GM15510 (cell line): ENCODE measurements around the gene XKR7.

ENCODE experiments used
- POLR2A ChIP-seq: IDR thresholded peaks from 3 replicates; pipeline ENCODE4 v1.6.1; 2011; ENCODE audit warnings: borderline replicate concordance; ENCODE audit not compliant: insufficient read length; ENCODE audit errors: extremely low read depth

XKR7 gene

DNA sequence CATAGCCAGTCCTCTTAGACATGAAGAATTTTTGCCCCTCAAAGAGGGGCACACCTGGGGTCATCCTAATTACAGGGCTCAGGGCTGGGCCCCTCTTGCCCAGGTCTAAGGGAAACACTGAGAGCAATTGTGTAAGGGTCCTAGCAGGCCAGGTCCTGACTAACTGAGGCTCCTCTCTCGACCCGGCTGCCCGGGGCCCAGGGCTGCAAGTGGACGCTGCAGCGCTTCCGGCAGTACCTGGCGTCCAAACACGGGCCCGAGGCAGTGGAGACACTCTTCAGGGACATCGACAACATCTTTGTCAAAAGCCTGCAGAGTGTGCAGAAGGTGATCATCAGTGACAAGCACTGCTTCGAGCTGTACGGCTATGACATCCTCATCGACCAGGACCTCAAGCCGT, 33.5 kb upstream of the XKR7 start:
- no peak for TF ChIP-seq POLR2A

- no peak for TF ChIP-seq POLR2A
Observed at GRCh38 chr20:31934968-31935764, 32.8 kb upstream of the XKR7 start.

DNA sequence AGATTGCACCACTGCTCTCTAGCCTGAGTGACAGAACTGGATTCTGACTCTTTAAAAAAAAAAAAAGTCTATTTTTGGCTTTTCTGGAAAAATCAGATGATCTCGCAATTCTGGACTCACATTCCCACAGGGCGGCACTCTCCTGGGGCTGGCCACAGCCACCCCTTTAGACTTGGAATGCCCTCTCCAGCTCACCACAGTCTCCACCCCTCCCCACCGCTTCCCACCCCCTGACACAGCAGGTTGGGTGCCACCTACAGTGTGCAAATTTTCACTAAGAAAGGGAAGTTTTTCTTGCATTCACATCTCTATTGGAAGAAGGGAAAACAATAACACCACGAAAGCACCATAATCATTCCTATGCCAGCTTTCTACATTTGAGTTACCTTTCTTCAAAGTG, 31.5 kb upstream of the XKR7 start:
- no peak for TF ChIP-seq POLR2A

GRCh38 chr20:31937820-31938219, 30.1 kb upstream of the XKR7 start:
- no peak for TF ChIP-seq POLR2A

DNA sequence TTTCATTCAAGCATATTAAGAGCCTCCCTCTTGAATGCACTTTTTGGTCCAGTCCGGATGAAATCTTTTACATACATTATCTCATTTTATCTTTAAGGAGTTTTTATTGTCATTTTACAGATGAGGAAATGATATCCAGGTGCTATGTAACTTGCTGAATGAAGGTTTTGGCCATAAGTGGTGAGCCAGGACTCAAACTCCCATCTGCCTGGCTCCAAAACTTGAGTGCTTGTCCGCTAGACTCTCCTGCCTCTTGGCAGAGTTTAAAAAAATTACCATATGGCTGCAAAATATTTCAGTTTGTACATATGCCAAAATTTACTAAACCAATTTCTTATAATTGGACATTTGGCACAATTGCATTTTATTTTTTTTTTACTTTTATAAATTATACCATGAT, 28.3 kb upstream of the XKR7 start:
- no peak for TF ChIP-seq POLR2A

DNA sequence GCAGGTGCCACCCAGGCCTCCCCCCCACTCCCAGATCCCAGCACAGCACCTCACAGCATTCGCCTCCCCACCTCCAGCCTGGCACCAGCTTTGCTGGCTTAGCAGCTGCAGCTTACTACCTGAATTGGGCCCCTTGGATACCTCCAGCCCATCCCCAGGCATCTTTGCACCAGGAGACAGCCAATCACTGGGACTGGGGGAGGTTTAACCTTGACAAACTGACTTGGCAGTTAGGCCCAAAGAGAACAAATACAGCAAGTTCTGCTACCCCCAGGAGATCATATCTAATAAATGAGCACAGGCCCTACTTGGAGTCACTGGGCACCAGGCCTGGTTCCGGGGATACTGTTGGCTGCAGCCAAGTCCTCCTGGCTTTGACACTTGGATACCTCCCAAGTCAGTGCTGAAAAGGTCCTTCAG, 24.9 kb upstream of the XKR7 start:
- TF ChIP-seq POLR2A, result no peak

DNA sequence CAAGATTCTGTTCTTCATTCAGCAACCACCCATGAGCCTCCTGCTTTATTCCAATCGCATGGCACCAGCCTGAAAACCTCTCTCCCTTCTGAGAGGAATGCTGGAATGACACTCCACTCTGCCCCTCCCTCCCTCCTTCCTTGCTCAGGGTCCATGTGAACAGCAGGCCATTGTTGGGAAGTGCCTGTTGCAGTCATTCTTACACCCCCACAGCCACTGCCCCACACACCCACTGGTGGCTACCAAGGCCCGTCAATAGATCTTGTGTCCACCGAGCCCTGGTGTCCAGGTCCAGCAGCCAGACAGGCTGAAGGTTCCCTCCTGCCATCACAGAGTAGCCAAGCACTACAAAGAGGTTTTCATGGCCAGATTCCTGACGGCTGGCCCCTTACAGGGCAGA, 22.6 kb upstream of the XKR7 start:
- TF ChIP-seq POLR2A, result no peak

GRCh38 chr20:31945785-31946184, 22.2 kb upstream of the XKR7 start:
- TF ChIP-seq POLR2A, result no peak

GRCh38 chr20:31948008-31948407, 19.9 kb upstream of the XKR7 start:
- no peak for TF ChIP-seq POLR2A

DNA sequence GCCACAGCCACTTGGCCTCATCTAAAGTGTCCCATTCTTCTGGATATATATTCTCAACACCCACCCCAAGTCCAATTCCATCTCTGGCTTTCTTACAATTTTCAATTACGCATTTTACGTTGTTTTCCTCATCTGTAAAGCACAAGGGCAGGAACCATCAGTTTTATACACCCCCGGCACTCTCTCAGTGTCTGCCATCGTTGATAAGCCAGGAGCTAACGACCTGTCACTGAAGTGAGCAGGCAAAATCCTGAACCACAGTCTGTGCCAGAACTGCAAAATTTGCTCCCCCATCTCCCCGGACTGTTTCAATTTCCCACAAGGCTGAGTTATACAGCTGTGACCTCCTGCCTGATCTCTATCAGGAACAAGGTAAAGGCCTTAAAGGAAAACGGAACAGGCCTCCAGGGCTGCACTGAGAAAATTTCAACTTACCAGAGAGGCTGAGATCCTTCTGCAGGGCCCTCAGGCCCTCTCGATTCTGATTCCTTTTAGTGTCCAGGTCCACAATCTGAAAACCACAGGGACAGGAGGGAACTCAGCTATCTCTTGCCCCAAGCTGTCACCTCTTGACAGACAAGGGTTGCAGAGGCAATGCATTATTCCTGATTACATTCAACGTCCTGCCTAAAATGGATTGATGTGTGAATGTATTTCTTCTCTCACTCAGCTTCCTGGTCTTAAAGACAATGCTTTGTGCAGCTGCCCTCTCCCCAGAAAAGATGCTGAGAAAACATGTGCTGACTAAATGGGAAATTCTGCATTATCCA, 17.9 kb upstream of the XKR7 start:
- no peak for TF ChIP-seq POLR2A

DNA sequence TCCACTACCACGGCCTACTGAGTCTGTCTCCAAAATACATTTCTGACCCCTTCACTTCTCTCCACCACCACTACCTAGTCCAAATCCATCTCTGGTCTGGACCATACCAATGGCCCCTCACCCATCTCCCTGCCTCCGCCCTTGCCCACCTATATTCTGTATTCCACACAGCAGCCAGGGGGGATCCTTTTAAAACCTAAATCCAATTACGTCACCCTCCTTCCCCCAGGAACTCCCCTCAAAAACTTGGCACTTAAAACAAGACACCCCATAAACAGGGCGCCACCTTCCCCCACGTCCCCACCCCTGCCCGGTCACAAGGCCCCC, 16.8 kb upstream of the XKR7 start:
- no peak for TF ChIP-seq POLR2A

- peak; percentile 85 for TF ChIP-seq POLR2A
Observed at GRCh38 chr20:31951530-31952453, 16.2 kb upstream of the XKR7 start, which contains the start of gene PDRG1. Gene PDRG1 (minus strand): TSS chr20:31952046. CDS start chr20:31951961, 85 bp downstream.

DNA sequence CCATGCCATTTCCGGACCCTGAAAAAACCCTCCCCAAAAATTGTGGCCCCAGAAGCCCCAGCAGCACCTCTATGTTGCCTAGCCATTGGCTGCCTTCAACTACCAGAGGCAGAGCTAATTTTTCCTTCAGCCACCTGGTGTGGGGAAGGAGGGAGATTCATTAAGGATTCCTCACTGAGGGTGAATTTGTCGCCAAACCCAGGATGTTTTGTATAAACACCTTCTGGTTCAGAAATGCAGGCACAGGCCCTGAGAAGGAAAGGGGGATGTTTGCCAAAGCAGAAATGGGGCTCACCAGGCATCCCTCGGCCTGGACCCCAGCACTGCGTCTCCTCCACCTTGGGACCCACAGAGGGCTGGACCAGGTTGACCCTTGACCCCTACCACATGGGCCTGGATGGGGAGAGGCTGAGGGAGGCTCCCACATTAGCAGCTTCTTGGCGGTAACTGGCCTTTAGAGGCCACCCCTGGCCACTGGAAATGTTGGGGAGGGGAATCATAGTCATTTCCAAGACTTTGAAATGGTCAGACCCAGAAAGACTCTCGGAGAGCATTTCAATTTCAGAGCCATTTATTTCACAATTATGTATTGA, 14.3 kb upstream of the XKR7 start:
- TF ChIP-seq POLR2A, result no peak

GRCh38 chr20:31954500-31954899, 13.5 kb upstream of the XKR7 start:
- no peak for TF ChIP-seq POLR2A
